Measurements from ENCODE around the gene RADIL.
A peak's percentile ranks its signal among the peaks of the same experiment; 100 is the strongest.

The RADIL gene

GRCh38 chr7:4882169-4883032 lies 1.1 kb downstream of the RADIL start:
- peak; percentile 57 for FAIRE-seq
- peak; percentile 40 for DNase-seq (ENCODE audit: insufficient read length, low spot score)

- DNase-seq (ENCODE audit: insufficient read length, low spot score) (no peak), FAIRE-seq (no peak)
Observed at GRCh38 chr7:4880218-4880617, 3.3 kb downstream of the RADIL start.

- DNase-seq (ENCODE audit: insufficient read length, low spot score) (no peak), FAIRE-seq (no peak)
Observed at GRCh38 chr7:4879396-4880081, 4.0 kb downstream of the RADIL start.

GRCh38 chr7:4878336-4879335 lies 4.9 kb downstream of the RADIL start:
- FAIRE-seq (peak; percentile 26), DNase-seq (ENCODE audit: insufficient read length, low spot score) (no peak)

- no peak for DNase-seq (ENCODE audit: insufficient read length, low spot score)
- no peak for FAIRE-seq
Observed at GRCh38 chr7:4876586-4876985, 6.9 kb downstream of the RADIL start.

GRCh38 chr7:4875391-4875790 lies 8.1 kb downstream of the RADIL start:
- DNase-seq (ENCODE audit: insufficient read length, low spot score) = no peak

GRCh38 chr7:4873071-4873944 lies 10.2 kb downstream of the RADIL start:
- DNase-seq (ENCODE audit: insufficient read length, low spot score) = no peak
- peak; percentile 75 for FAIRE-seq

More at GRCh38 chr7:4875391-4875790, 8.1 kb downstream of the RADIL start:
- no peak for FAIRE-seq

GRCh38 chr7:4871930-4872675 lies 11.4 kb downstream of the RADIL start:
- DNase-seq (ENCODE audit: insufficient read length, low spot score) (no peak), FAIRE-seq (no peak)

GRCh38 chr7:4871056-4871680 lies 12.3 kb downstream of the RADIL start:
- FAIRE-seq (no peak), DNase-seq (ENCODE audit: insufficient read length, low spot score) (no peak)

GRCh38 chr7:4868493-4868892 lies 15.0 kb downstream of the RADIL start:
- FAIRE-seq (no peak), DNase-seq (ENCODE audit: insufficient read length, low spot score) (no peak)

GRCh38 chr7:4866528-4867496 lies 16.7 kb downstream of the RADIL start:
- FAIRE-seq (no peak), DNase-seq (ENCODE audit: insufficient read length, low spot score) (no peak)

- FAIRE-seq = no peak
- DNase-seq (ENCODE audit: insufficient read length, low spot score) = no peak
Observed at GRCh38 chr7:4862156-4862555, 21.4 kb downstream of the RADIL start.

- FAIRE-seq = no peak
Observed at GRCh38 chr7:4861673-4862072, 21.8 kb downstream of the RADIL start, which contains the start of gene PAPOLB. Gene PAPOLB (minus strand): TSS chr7:4862030. CDS start chr7:4861810, 220 bp downstream.

GRCh38 chr7:4861227-4861626 lies 22.3 kb downstream of the RADIL start:
- no peak for DNase-seq (ENCODE audit: insufficient read length, low spot score)

More at GRCh38 chr7:4861673-4862072, 21.8 kb downstream of the RADIL start, which contains the start of gene PAPOLB:
- DNase-seq (ENCODE audit: insufficient read length, low spot score) = no peak

GRCh38 chr7:4857189-4857588 lies 26.3 kb downstream of the RADIL start:
- DNase-seq (ENCODE audit: insufficient read length, low spot score) = no peak
- no peak for FAIRE-seq

More at GRCh38 chr7:4861227-4861626, 22.3 kb downstream of the RADIL start:
- FAIRE-seq = no peak

- FAIRE-seq (no peak), DNase-seq (ENCODE audit: insufficient read length, low spot score) (no peak)
Observed at GRCh38 chr7:4856336-4857057, 27.0 kb downstream of the RADIL start.

GRCh38 chr7:4854916-4855315 lies 28.6 kb downstream of the RADIL start:
- no peak for DNase-seq (ENCODE audit: insufficient read length, low spot score)
- FAIRE-seq = no peak

Measured in HTR-8/SVneo (cell line).